GM19468 (cell line): ENCODE measurements around the gene PKDREJ.
A peak's percentile ranks its signal among the peaks of the same experiment; 100 is the strongest.
"Not testable (repeated sequence)": the region's sequence is repeated elsewhere in the genome, so short reads cannot be mapped to it uniquely, and the experiment has no call there.

Source experiments
- ATAC-seq: cut with Tn5 transposase; IDR thresholded peaks from one replicate; pipeline ENCODE4 v1.9.1; 2021; ENCODE audit warnings: mild to moderate bottlenecking, moderate library complexity, moderate number of reproducible peaks; ENCODE audit not compliant: unreplicated experiment; ENCODE audit errors: extremely low read depth

PKDREJ gene

DNA sequence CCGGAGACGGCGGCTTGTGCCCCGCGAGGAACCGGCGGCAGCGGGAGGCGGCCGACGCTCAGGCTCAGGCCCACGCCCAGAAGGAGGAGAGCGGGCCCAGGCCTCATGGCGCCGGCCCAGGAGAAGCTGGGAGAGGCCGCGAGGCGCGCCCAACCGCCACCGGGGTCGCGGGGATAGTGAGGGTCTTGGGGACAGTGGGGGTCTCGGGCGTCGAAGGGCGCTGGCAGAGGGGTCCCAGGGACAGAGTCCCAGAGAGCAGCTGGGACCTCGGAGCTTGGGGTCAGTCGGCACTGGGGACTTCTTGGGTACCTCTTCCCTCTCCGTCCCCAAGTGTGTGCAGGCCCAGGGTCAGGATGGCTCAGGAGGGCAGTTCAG is at the start of gene PKDREJ:
PKDREJ (minus strand) TSS at position 128 of the 375 bp plus-strand sequence; CDS start at position 107, 21 bp downstream.
- ATAC-seq, result no peak

- not testable (repeated sequence) for ATAC-seq
Measured at GRCh38 chr22:46312848-46313247, 49.7 kb upstream of the PKDREJ start.

DNA sequence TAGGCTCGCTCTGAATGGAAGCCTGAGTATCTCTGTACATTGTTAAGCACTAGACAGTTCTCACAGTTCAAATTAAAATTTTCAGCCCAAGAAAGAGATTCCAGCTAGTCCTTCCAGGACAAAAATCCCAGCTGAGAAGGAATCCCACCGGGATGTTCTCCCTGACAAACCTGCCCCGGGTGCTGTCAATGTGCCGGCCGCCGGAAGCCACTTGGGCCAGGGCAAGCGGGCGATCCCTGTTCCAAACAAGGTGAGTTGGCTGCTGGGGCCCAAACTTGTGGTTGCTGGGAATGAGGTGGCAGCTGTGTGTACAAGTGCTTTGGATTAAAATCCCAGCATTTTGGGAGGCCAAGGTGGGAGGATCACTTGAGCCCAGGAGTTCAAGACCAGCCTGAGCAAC is 48.9 kb upstream of the PKDREJ start:
- no peak for ATAC-seq

GRCh38 chr22:46309526-46310085 is 46.5 kb upstream of the PKDREJ start:
- ATAC-seq, result no peak

- no peak for ATAC-seq
Measured at GRCh38 chr22:46308283-46308988, 45.3 kb upstream of the PKDREJ start.

- ATAC-seq, result no peak
Measured at GRCh38 chr22:46303347-46303965, 40.3 kb upstream of the PKDREJ start.

GRCh38 chr22:46300491-46300890 is 37.3 kb upstream of the PKDREJ start:
- ATAC-seq, result no peak

DNA sequence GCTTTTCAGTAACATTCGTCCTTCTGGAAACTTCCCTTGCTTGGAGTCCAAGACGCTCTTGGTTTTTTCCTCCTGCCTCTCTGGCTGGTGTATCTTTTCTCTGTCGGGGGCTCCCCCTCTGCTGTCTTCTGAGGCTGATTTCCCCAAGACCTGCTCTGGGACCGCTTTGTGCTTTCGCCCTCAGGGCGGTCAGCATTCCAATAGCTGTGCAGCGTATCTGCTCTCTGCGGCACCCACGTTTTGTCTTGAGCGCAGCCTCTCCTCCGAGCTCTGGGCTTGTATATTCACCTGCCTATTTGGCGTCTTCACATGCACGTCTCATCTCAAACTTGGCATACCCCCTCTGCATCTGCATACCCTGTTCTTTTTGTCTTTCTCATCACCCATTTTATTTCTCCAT is 36.0 kb upstream of the PKDREJ start:
- no peak for ATAC-seq

DNA sequence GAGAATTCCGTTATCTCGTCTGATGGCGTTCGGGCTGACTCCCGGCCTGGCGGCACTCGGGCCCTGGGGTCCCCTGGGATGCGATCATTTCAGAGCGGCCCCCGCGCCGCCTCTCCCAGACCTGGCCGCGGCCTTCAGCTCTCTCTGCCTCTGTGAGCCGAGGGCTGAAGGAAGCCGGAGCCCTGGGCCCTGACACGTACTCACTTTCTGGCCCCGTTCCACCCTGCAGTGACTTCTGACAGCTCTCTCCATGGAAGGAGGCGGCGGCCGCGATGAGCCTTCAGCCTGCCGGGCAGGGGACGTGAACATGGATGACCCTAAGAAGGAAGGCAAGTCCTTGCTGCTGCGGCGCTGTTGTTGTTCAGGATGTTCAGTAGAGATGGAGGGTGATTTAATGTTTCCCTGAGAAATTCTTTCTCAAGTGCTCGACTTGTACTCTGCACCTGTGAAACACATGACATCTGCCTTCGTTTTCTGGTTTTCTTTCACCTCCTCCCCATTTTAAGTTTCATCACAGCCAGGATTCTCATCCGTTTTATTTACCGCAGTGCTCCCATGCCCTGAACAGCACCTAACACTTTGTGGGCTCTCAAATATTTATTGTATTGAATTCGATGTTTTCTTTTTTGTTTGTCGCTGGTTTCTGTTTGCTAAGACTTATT is 34.1 kb upstream of the PKDREJ start:
- ATAC-seq, result no peak

- ATAC-seq, result peak; percentile 96
Measured at GRCh38 chr22:46296257-46297150, 33.4 kb upstream of the PKDREJ start, which contains the start of gene GTSE1. Gene GTSE1, plus strand, starts transcription at chr22:46296870. Its CDS starts 531 bp downstream, at chr22:46297401.

DNA sequence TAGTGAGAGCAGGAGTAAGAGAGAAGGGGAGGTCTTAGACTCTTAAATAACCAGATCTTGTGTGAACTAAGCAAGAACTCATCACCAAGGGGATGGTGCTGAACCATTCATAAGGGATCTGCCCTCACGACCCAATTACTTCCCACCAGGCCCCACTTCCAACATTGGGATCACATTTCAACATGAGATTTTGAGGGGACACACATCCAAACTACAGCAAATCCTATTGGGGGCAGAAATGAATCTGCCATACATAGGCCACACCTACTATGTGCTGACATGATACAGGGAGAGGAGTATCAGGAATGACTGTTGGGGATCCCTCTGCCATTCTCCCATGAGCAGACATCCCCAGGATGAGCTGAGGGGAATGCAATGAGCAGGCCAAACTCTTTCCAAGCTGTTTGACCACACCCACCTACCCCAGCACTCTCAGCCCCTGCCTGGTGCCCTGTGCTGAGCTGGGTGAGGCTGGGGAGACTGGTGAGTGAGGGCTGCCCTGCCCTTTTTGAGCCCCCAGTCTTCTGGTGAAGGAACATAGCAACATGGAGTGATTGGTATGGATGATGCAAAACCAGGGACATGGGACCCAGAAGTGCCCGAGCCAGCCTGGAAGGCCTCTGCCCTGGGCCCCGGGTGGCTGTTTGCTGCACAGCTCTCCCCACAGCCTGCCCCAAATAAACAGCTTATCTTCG is 32.3 kb upstream of the PKDREJ start:
- no peak for ATAC-seq

DNA sequence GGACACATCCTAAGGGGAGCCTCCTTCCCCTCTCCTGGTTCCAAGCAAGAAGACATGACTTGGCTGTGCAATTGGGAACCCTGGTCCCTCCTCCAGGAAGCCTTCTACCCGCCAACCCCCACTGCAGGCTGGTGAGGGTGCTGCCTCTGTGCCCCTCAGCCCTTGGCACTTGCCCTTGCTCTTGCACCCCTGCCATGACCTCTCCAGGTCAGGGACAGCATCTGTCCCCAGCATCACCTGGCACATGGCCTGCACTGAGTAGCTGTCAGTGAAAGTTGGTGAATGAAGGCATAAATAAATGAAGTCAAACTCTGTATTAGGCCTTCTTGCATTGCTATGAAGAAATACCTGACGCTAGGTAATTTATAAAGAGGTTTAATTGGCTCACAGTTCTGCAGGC is 31.6 kb upstream of the PKDREJ start:
- no peak for ATAC-seq

- no peak for ATAC-seq
Measured at GRCh38 chr22:46293577-46294260, 30.6 kb upstream of the PKDREJ start.

- ATAC-seq, result no peak
Measured at GRCh38 chr22:46292732-46293131, 29.6 kb upstream of the PKDREJ start.

GRCh38 chr22:46292173-46292572 is 29.0 kb upstream of the PKDREJ start:
- no peak for ATAC-seq

GRCh38 chr22:46290843-46291785 is 28.0 kb upstream of the PKDREJ start:
- ATAC-seq, result no peak

DNA sequence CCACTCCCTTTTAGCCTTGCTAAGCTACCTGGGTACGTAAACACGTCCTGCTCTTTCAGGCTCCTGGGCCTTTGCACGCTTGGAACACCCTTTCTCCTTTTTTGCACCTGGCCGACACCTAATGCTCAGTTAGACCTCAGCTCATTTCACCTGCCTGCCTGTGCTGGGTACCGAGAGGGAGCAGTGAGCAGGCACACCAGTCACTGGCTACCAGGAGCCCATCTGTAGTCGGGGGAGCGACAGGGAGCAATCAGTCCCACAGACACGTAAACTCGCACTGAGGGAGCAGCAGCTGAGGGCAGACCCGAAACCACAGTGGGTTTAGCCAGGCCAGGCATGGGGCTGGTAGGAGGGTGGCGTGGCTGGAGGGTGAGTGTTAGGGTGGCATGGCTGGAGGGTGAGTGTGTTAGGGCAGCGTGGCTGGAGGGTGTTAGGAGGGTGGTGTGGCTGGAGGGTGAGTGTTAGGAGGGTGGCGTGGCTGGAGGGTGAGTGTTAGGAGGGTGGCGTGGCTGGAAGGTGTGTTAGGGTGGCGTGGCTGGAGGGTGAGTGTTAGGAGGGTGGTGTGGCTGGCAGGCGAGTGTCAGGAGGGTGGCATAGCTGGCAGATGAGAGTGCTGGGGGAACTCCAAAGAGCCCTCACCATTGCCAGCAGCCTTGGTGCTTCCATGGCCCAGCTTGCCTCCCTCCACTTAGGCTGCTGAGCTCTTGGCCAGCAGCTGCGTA is 27.1 kb upstream of the PKDREJ start:
- no peak for ATAC-seq
